OCI-LY1 (cell line): ENCODE data around the gene RAB19.

Experiments used
- H2AFZ ChIP-seq: fragments of 200-600 bp; sonication (generic), shearing (Covaris generic); 2 replicates; pipeline ENCODE4 v1.6.0; 2014; ENCODE audit warnings: antibody characterized with exemption, mild to moderate bottlenecking, low read length
- H3F3A ChIP-seq: fragments of 200-600 bp; sonication (generic), shearing (Covaris generic); 2 replicates; pipeline ENCODE4 v1.6.0; 2014; ENCODE audit warnings: mild to moderate bottlenecking, antibody characterized with exemption, low read length, moderate library complexity; ENCODE audit not compliant: insufficient read depth
- H3K27ac ChIP-seq: fragments of 200-600 bp; sonication (generic); 2 replicates; pipeline ENCODE4 v1.5.1; 2014; ENCODE audit warnings: low read length, mixed run types, mild to moderate bottlenecking, low read depth; ENCODE audit not compliant: poor library complexity, severe bottlenecking
- H3K27me3 ChIP-seq: fragments of 200-600 bp; sonication (generic); 2 replicates; pipeline ENCODE4 v1.6.0; 2014; ENCODE audit warnings: antibody characterized with exemption, mild to moderate bottlenecking, low read length, moderate library complexity; ENCODE audit not compliant: insufficient read depth
- H3K36me3 ChIP-seq: fragments of 200-600 bp; sonication (generic); 2 replicates; pipeline ENCODE4 v1.6.1; 2014; ENCODE audit warnings: mild to moderate bottlenecking, antibody characterized with exemption, low read length, moderate library complexity, mixed read lengths; ENCODE audit not compliant: insufficient read depth
- H3K4me1 ChIP-seq: fragments of 200-600 bp; sonication (generic); 2 replicates; pipeline ENCODE4 v1.5.1; 2014; ENCODE audit warnings: mild to moderate bottlenecking, low read length, moderate library complexity; ENCODE audit not compliant: insufficient read depth, severe bottlenecking
- H3K4me2 ChIP-seq: fragments of 200-600 bp; sonication (generic), shearing (Covaris generic); 2 replicates; pipeline ENCODE4 v1.6.1; 2014; ENCODE audit warnings: low read length
- H3K4me3 ChIP-seq: fragments of 200-600 bp; sonication (generic); 2 replicates; pipeline ENCODE4 v1.5.1; 2014; ENCODE audit warnings: low read length, low read depth, mild to moderate bottlenecking, mixed read lengths; ENCODE audit not compliant: poor library complexity, severe bottlenecking
- H3K79me2 ChIP-seq: fragments of 200-600 bp; shearing (Covaris generic); 2 replicates; pipeline ENCODE4 v1.6.1; 2016; ENCODE audit warnings: mixed run types, low read length, mixed read lengths; ENCODE audit not compliant: insufficient read depth
- H3K9ac ChIP-seq: fragments of 200-600 bp; sonication (generic), shearing (Covaris generic); 2 replicates; pipeline ENCODE4 v1.6.1; 2014; ENCODE audit warnings: mild to moderate bottlenecking, low read length, mixed read lengths
- H3K9me2 ChIP-seq: fragments of 200-600 bp; sonication (generic), shearing (Covaris generic); 2 replicates; pipeline ENCODE4 v1.6.1; 2014; ENCODE audit warnings: low read depth, mild to moderate bottlenecking, low read length, mixed read lengths
- H3K9me3 ChIP-seq: fragments of 200-600 bp; shearing (Covaris generic); 2 replicates; pipeline ENCODE4 v1.6.1; 2014; ENCODE audit warnings: low read length, mixed read lengths
- H4K20me1 ChIP-seq: fragments of 200-600 bp; sonication (generic), shearing (Covaris generic); 2 replicates; pipeline ENCODE4 v1.6.0; 2016; ENCODE audit warnings: mild to moderate bottlenecking, low read length; ENCODE audit not compliant: insufficient read depth
- EZH2 ChIP-seq: fragments of 200-600 bp; sonication (generic), shearing (Covaris generic); IDR thresholded peaks from 2 replicates; pipeline ENCODE4 v1.8.0; 2017; ENCODE audit warnings: borderline replicate concordance, mixed run types, mild to moderate bottlenecking, antibody characterized with exemption, low read length, moderate library complexity, mixed read lengths
- TF ChIP-seq, protein P1 (sequence below): fragments of 200-600 bp; sonication (generic), shearing (Covaris generic); IDR thresholded peaks from 2 replicates; pipeline ENCODE4 v1.5.1; 2017; ENCODE audit warnings: mild to moderate bottlenecking, antibody characterized with exemption, low read length, moderate library complexity, mixed read lengths

RAB19 gene

DNA sequence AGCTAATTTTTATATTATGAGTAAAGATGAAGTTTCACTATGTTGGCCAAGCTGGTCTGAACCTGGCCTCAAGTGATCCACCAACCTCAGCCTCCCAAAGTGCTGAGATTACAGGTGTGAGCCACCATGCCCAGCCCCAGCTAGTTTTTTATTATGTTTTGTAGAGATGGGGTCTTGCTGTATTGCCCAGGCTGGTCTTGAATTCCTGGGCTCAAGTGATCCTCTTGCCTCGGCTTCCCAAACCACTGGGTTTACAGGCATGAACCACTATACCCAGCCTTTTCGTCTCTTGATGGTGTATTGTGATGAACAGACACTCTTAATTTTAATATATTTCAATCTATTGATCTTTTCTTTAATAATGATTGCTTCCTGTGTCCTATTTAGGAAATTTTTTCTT lies 17.7 kb downstream of the RAB19 start:
- H3F3A ChIP-seq = no peaks in the 10 kb centered on the region
- no peak overlapping the region for H2AFZ ChIP-seq
- no peaks in the 10 kb centered on the region for H3K36me3 ChIP-seq
- no peaks in the 10 kb centered on the region for H3K4me1 ChIP-seq
- H3K27me3 ChIP-seq = peaks cover 4% of the 10 kb centered on the region; the same call in 1 of the 2 replicates
- H3K79me2 ChIP-seq = no peaks in the 10 kb centered on the region
- no peak overlapping the region for H3K27ac ChIP-seq
- H3K9me2 ChIP-seq = no peaks in the 10 kb centered on the region
- TF ChIP-seq, protein P1, sequence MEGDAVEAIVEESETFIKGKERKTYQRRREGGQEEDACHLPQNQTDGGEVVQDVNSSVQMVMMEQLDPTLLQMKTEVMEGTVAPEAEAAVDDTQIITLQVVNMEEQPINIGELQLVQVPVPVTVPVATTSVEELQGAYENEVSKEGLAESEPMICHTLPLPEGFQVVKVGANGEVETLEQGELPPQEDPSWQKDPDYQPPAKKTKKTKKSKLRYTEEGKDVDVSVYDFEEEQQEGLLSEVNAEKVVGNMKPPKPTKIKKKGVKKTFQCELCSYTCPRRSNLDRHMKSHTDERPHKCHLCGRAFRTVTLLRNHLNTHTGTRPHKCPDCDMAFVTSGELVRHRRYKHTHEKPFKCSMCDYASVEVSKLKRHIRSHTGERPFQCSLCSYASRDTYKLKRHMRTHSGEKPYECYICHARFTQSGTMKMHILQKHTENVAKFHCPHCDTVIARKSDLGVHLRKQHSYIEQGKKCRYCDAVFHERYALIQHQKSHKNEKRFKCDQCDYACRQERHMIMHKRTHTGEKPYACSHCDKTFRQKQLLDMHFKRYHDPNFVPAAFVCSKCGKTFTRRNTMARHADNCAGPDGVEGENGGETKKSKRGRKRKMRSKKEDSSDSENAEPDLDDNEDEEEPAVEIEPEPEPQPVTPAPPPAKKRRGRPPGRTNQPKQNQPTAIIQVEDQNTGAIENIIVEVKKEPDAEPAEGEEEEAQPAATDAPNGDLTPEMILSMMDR = no peak
- no peak for TF ChIP-seq EZH2
- no peaks in the 10 kb centered on the region for H3K9me3 ChIP-seq
- H3K4me3 ChIP-seq = no peak overlapping the region
- no peak overlapping the region for H3K4me2 ChIP-seq
- H3K9ac ChIP-seq = no peak overlapping the region
- no peaks in the 10 kb centered on the region for H4K20me1 ChIP-seq

DNA sequence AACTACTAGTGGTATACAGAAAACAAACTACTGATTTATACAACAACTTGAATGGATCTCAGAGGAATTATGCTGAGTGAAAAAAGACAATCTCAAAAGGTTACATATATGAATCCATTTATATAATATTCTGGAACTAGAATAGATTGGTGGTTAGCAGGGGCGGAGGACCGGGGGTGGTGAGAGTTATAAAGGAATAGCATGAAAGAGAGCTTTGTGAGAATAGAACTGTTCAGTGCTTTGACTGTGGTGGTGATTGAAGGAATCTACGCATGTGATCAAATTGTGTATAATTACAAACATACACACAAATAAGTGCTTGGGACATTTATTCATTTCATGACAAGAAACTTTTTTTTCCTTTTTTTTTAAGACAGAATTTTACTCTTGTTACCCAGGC lies 19.6 kb downstream of the RAB19 start:
- Histone ChIP-seq H4K20me1 (no peaks in the 10 kb centered on the region), H3K4me1 (no peaks in the 10 kb centered on the region), H2AFZ (no peak overlapping the region), H3K9me2 (no peaks in the 10 kb centered on the region), H3F3A (no peaks in the 10 kb centered on the region), H3K9me3 (no peaks in the 10 kb centered on the region), H3K9ac (no peak overlapping the region), H3K27me3 (peaks cover 4% of the 10 kb centered on the region; the same call in 1 of the 2 replicates), H3K27ac (no peak overlapping the region), H3K4me2 (no peak overlapping the region), H3K36me3 (no peaks in the 10 kb centered on the region), H3K4me3 (no peak overlapping the region), H3K79me2 (no peaks in the 10 kb centered on the region)
- TF ChIP-seq EZH2 = no peak
- TF ChIP-seq, protein P1 = no peak

DNA sequence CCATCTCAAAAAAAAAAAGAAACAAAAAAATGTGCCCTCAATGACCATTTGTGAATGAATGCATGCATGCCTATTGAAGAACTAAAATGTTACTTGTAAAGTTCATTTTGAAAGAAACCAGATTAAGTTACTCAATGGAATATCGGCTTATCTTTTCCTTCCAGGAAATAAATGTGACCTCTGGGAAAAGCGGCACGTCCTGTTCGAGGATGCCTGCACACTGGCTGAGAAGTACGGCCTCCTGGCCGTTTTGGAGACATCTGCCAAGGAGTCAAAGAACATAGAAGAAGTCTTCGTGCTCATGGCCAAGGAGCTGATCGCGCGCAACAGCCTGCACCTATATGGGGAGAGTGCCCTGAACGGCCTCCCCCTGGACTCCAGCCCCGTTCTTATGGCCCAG lies 21.9 kb downstream of the RAB19 start:
- H3K4me3 ChIP-seq = no peak overlapping the region
- H4K20me1 ChIP-seq = no peaks in the 10 kb centered on the region
- H3K9me2 ChIP-seq = no peaks in the 10 kb centered on the region
- no peak for TF ChIP-seq EZH2
- TF ChIP-seq, protein P1 = no peak
- no peaks in the 10 kb centered on the region for H3F3A ChIP-seq
- H3K4me2 ChIP-seq = no peak overlapping the region
- H2AFZ ChIP-seq = no peak overlapping the region
- H3K27ac ChIP-seq = no peak overlapping the region
- H3K4me1 ChIP-seq = no peaks in the 10 kb centered on the region
- H3K9ac ChIP-seq = no peak overlapping the region
- no peaks in the 10 kb centered on the region for H3K36me3 ChIP-seq
- H3K27me3 ChIP-seq = peaks cover 12% of the 10 kb centered on the region; the same call in 1 of the 2 replicates
- no peaks in the 10 kb centered on the region for H3K79me2 ChIP-seq
- no peaks in the 10 kb centered on the region for H3K9me3 ChIP-seq
